Hepatocyte (in vitro differentiated cells): ENCODE results near the gene ABHD4. TPM values are rescaled to one million over a fixed set of nuclear protein-coding genes. Genes with fewer than 3 reads are reported as not detected.

ENCODE experiments used
- DNase-seq: peaks from one replicate; pipeline ENCODE4 v3.0.0-alpha.2; 2016; ENCODE audit warnings: low spot score
- H2AFZ ChIP-seq: fragments of 200-600 bp; sonication (generic); 2 replicates; pipeline ENCODE4 v1.6.0; 2016; ENCODE audit warnings: antibody characterized with exemption, mild to moderate bottlenecking
- H3K27ac ChIP-seq: fragments of 200-600 bp; sonication (generic); 2 replicates; pipeline ENCODE4 v1.5.1; 2016; ENCODE audit warnings: mild to moderate bottlenecking
- H3K27me3 ChIP-seq: fragments of 200-600 bp; sonication (generic); 2 replicates; pipeline ENCODE4 v1.6.1; 2016
- H3K36me3 ChIP-seq: fragments of 200-600 bp; sonication (generic); replicated peaks from 2 replicates; pipeline ENCODE4 v1.5.1; 2016; ENCODE audit warnings: low read depth; ENCODE audit not compliant: insufficient read depth
- H3K4me1 ChIP-seq: fragments of 200-600 bp; sonication (generic); 2 replicates; pipeline ENCODE4 v1.5.1; 2016; ENCODE audit warnings: mild to moderate bottlenecking, moderate library complexity; ENCODE audit not compliant: insufficient read depth
- H3K4me2 ChIP-seq: fragments of 200-600 bp; sonication (generic); 2 replicates; pipeline ENCODE4 v1.6.0; 2016
- H3K4me3 ChIP-seq: fragments of 200-600 bp; sonication (generic); 2 replicates; pipeline ENCODE4 v1.5.1; 2016; ENCODE audit warnings: mild to moderate bottlenecking
- H3K79me2 ChIP-seq: fragments of 200-600 bp; sonication (generic); 2 replicates; pipeline ENCODE4 v1.6.0; 2017; ENCODE audit warnings: mild to moderate bottlenecking
- H3K9me2 ChIP-seq: fragments of 200-600 bp; sonication (generic); replicated peaks from 2 replicates; pipeline ENCODE4 v1.6.0; 2017; ENCODE audit warnings: mild to moderate bottlenecking; ENCODE audit not compliant: insufficient read depth
- H3K9me3 ChIP-seq: fragments of 200-600 bp; sonication (generic); 2 replicates; pipeline ENCODE4 v1.5.1; 2016; ENCODE audit warnings: low read depth, mild to moderate bottlenecking
- H4K20me1 ChIP-seq: fragments of 200-600 bp; sonication (generic); 2 replicates; pipeline ENCODE4 v1.6.0; 2016; ENCODE audit warnings: mild to moderate bottlenecking; ENCODE audit not compliant: insufficient read depth, poor library complexity, severe bottlenecking
- EZH2 ChIP-seq: fragments of 200-600 bp; sonication (generic); IDR thresholded peaks from 2 replicates; pipeline ENCODE4 v1.6.1; 2016; ENCODE audit warnings: antibody characterized with exemption, mild to moderate bottlenecking, borderline replicate concordance
- EZH2phosphoT487 ChIP-seq: fragments of 200-600 bp; sonication (generic); IDR thresholded peaks from one replicate; pipeline ENCODE4 v1.6.1; 2018; ENCODE audit warnings: antibody characterized with exemption, mild to moderate bottlenecking, low read depth, moderate library complexity; ENCODE audit not compliant: unreplicated experiment, severe bottlenecking
- WGBS: methylation state at CpG from one replicate; pipeline ENCODE4 v1.1.6; 2016; ENCODE audit warnings: low lambda C conversion rate; ENCODE audit errors: missing lambda C conversion rate; 5-methylcytosine and 5-hydroxymethylcytosine counted together
- polyA plus RNA-seq: library from polyadenylated mRNA; unstranded; fragments of >200 nt; fragmentation: Nextera tagmentation; extraction: Ambion mirVana; gene quantifications from 2 replicates; pipeline ENCODE4 v1.2.1, GENCODE V29; 2016
- total RNA-seq: library from RNA; depleted of rRNA; stranded (reverse); fragments of >200 nt; gene quantifications from 2 replicates; pipeline ENCODE4 v1.2.3, GENCODE V29; 2014
- TF ChIP-seq, protein P1 (sequence below): fragments of 200-600 bp; sonication (generic); IDR thresholded peaks from 2 replicates; pipeline ENCODE4 v1.5.1; 2016; ENCODE audit warnings: antibody characterized with exemption, mild to moderate bottlenecking; ENCODE audit not compliant: poor library complexity

ABHD4 gene
- total and polyA plus RNA-seq, 2 experiments from 2014 or later, result 30.7 to 49.8 TPM

DNA sequence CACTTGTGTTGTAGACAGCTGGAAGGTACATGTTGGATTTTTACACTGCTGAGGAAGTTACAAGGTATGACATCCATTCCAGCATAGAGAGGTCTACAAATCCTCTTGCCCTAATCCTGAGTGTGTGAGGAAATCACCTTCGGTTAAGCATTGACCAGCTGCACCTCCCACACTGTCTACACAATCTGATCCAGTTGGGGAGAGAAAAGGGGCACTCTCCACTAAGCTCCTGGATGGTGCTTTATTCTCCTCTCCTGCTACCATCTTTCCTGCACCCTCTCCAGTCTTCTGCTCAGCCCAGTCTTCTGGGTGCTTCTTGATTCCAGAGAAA lies 46.2 kb downstream of the ABHD4 start, which contains the start of gene OR6J1:
OR6J1 (minus strand) TSS at position 48 of the 331 bp plus-strand sequence. CDS start 9,541 bp downstream, outside the sequence.
- WGBS, result 67% methylated on average over 1 of the region's 1 CpG
- peaks cover 7% of the 10 kb centered on the region for H3K4me1 ChIP-seq
- H2AFZ ChIP-seq, result no peak within 1 kb of the TSS

DNA sequence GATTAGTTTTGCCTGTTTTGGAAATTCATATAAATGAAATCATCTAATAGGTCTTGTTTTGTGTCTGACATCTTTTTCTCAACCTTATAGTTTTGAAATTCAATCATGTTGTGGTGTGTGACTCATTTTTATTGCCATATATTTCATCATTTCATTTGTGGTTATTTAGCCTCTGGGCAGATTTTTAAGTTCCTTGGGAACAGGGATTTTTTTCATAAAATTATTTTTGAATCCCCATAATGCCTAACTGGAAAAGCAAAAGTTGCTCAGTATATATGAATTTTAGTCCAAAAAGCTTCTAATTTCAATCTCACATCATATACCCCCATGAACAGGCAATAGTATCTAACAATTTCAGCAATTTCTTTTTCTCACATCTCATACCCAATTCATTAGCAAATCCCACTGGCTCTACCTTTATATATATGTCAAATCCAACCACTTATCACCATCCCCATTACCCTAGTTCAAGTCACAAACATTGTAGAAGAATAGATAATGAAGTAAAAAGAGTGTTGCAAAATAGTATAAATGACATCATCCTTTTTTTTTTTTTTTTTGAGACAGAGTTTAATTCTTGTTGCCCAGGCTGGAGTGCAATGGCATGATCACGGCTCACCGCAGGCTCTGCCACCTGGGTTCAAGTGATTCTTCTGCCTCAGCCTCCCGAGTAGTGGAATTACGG lies 48.6 kb downstream of the ABHD4 start:
- TF ChIP-seq EZH2, result no peak
- TF ChIP-seq, protein P1, sequence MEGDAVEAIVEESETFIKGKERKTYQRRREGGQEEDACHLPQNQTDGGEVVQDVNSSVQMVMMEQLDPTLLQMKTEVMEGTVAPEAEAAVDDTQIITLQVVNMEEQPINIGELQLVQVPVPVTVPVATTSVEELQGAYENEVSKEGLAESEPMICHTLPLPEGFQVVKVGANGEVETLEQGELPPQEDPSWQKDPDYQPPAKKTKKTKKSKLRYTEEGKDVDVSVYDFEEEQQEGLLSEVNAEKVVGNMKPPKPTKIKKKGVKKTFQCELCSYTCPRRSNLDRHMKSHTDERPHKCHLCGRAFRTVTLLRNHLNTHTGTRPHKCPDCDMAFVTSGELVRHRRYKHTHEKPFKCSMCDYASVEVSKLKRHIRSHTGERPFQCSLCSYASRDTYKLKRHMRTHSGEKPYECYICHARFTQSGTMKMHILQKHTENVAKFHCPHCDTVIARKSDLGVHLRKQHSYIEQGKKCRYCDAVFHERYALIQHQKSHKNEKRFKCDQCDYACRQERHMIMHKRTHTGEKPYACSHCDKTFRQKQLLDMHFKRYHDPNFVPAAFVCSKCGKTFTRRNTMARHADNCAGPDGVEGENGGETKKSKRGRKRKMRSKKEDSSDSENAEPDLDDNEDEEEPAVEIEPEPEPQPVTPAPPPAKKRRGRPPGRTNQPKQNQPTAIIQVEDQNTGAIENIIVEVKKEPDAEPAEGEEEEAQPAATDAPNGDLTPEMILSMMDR, result no peak
- TF ChIP-seq EZH2phosphoT487, result no peak
- Histone ChIP-seq H3K79me2 (no peaks in the 10 kb centered on the region), H3K27ac (no peak overlapping the region), H3K27me3 (no peaks in the 10 kb centered on the region), H3K4me2 (no peak overlapping the region), H3K9me2 (no peaks in the 10 kb centered on the region), H4K20me1 (no peaks in the 10 kb centered on the region), H2AFZ (no peak overlapping the region), H3K36me3 (no peaks in the 10 kb centered on the region), H3K4me1 (peaks cover 7% of the 10 kb centered on the region), H3K9me3 (no peaks in the 10 kb centered on the region), H3K4me3 (no peak overlapping the region)
- DNase-seq, result no peak
- WGBS, result 85% methylated on average over 4 of the region's 4 CpGs

More for the DNA sequence above, 46.2 kb downstream of the ABHD4 start, which contains the start of gene OR6J1:
- TF ChIP-seq EZH2phosphoT487, result no peak
- TF ChIP-seq, protein P1, result no peak
- no peak for TF ChIP-seq EZH2
- Histone ChIP-seq H3K9me3 (no peaks in the 10 kb centered on the region), H3K79me2 (no peaks in the 10 kb centered on the region), H4K20me1 (no peaks in the 10 kb centered on the region), H3K4me2 (peak within 1 kb of the TSS; percentile 23), H3K4me3 (no peak within 1 kb of the TSS), H3K36me3 (no peaks in the 10 kb centered on the region), H3K27ac (no peak within 1 kb of the TSS), H3K9me2 (no peaks in the 10 kb centered on the region), H3K27me3 (no peaks in the 10 kb centered on the region)
- no peak for DNase-seq

DNA sequence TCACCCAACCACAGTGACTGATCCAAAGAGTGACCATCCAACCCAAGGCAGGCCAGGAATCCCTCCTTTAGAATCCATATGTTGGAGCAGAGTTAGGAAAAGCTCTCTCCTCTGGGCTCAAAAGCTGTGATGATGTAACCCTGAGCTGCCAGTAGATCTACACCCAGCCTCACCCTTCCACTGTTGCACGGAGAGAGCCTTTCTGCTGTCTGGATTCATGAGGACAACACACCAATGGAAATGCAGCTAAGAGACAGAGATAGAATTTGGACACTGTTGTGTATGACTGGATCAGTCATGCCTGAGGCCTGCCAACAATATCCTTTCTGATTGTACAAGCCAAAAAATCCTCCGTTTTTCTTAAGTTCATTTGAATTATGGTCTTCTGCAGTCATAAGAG lies 50.4 kb downstream of the ABHD4 start:
- Histone ChIP-seq H3K36me3 (no peaks in the 10 kb centered on the region), H3K9me3 (no peaks in the 10 kb centered on the region), H3K27ac (no peak overlapping the region), H3K27me3 (no peaks in the 10 kb centered on the region), H3K4me1 (peaks cover 7% of the 10 kb centered on the region), H3K79me2 (no peaks in the 10 kb centered on the region), H3K4me3 (no peak overlapping the region), H4K20me1 (no peaks in the 10 kb centered on the region), H2AFZ (no peak overlapping the region), H3K4me2 (no peak overlapping the region), H3K9me2 (no peaks in the 10 kb centered on the region)
- TF ChIP-seq, protein P1, result no peak
- TF ChIP-seq EZH2phosphoT487 (no peak), EZH2 (no peak)
- WGBS, result 89% methylated on average over 2 of the region's 2 CpGs
- no peak for DNase-seq
